ENCODE data around the gene OR52E5.

DNA sequence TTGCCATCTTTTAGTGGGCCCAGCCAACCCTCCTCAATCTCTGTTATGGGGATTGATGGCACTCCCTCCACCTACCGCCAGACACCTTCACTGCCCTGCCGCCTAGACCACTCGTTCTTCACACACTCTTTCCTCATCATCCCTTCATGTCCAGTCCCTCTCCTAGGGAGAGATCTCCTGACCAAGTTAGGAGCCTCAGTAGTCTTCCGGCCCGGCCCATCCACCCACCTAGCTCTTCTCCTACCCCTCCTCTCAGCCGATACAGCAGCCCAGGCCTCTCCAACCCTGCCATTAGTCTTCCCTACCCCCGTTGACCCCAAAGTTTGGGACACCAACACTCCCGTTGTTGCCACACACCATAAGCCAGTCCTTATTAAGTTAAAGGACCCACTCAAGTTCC lies 38.1 kb downstream of the OR52E5 start:
- TF ChIP-seq POLR2A (IDR thresholded peaks at IDR 0.05) (no peak), CTCF (IDR thresholded peaks at IDR 0.05) (no peak)

Data from esophagus squamous epithelium (tissue), 4 donors.